Naive thymus-derived CD4-positive, alpha-beta T cell (primary cell): ENCODE results near the gene ATP11A. TPM values are rescaled to one million over a fixed set of nuclear protein-coding genes. Genes with fewer than 3 reads are reported as not detected.

ENCODE experiments used
- ATAC-seq: fragments of 150-1000 bp; cut with Tn5 transposase; 2 replicates; pipeline ENCODE4 v1.10.0; 2021; ENCODE audit warnings: mild to moderate bottlenecking, moderate library complexity
- CTCF ChIA-PET: fragments of 350-600 bp; sonication (Branson Sonifier 250); formaldehyde crosslinking; loops from one replicate; lab custom pipeline; 2021; ENCODE audit warnings: antibody characterized with exemption; lab: Charles Lee
- POLR2A ChIA-PET: fragments of 350-600 bp; sonication (Branson Sonifier 250); formaldehyde crosslinking; loops from one replicate; lab custom pipeline; 2021; ENCODE audit warnings: antibody characterized with exemption, inconsistent platforms; lab: Charles Lee
- DNase-seq, 9 donors: peaks; one replicate each; pipeline versions ENCODE4 v3.0.0 to v3.0.0-alpha.2; 2020 to 2022; ENCODE audit warnings: mixed read lengths in 1 of 9
- H3K27ac ChIP-seq: one replicate; pipeline ENCODE4 v1.7.0; 2013; ENCODE audit warnings: mild to moderate bottlenecking, low read depth, low read length, moderate library complexity
- H3K27me3 ChIP-seq, 2 donors: one replicate each; pipeline ENCODE4 v1.7.0; 2013; ENCODE audit warnings: low read length in 2 of 2, mild to moderate bottlenecking in 2 of 2, moderate library complexity in 2 of 2; ENCODE audit not compliant: control insufficient read depth in 2 of 2, insufficient read depth in 2 of 2
- H3K36me3 ChIP-seq, 3 experiments: 1 replicate in 2 of 3; 2 replicates in 1 of 3; pipeline ENCODE4 v1.7.0; 2013; ENCODE audit warnings: low read length in 3 of 3, mild to moderate bottlenecking in 3 of 3, moderate library complexity in 1 of 3; ENCODE audit not compliant: insufficient read depth in 3 of 3, control insufficient read depth in 2 of 3
- H3K4me1 ChIP-seq, 2 donors: one replicate each; pipeline ENCODE4 v1.7.0; 2013; ENCODE audit warnings: low read length in 2 of 2, mild to moderate bottlenecking in 2 of 2, moderate library complexity in 1 of 2; ENCODE audit not compliant: control insufficient read depth in 2 of 2, insufficient read depth in 2 of 2
- H3K4me3 ChIP-seq: 2 replicates; pipeline ENCODE4 v1.7.0; 2013; ENCODE audit warnings: mild to moderate bottlenecking, low read length
- H3K9me3 ChIP-seq, 3 experiments: 1 replicate in 2 of 3; 2 replicates in 1 of 3; pipeline ENCODE4 v1.7.0; 2013; ENCODE audit warnings: low read length in 3 of 3; ENCODE audit not compliant: control insufficient read depth in 2 of 3
- H3K27ac Mint-ChIP-seq, 9 donors: one replicate each; pipeline ENCODE4 v1.8.0; 2020 to 2022; ENCODE audit warnings: mixed read lengths in 9 of 9, mild to moderate bottlenecking in 8 of 9, moderate library complexity in 5 of 9, inconsistent platforms in 2 of 9
- H3K27me3 Mint-ChIP-seq, 5 donors: one replicate each; pipeline ENCODE4 v1.8.0; 2021 to 2022; ENCODE audit warnings: mixed read lengths in 5 of 5, mild to moderate bottlenecking in 1 of 5
- H3K36me3 Mint-ChIP-seq, 5 donors: one replicate each; pipeline ENCODE4 v1.8.0; 2020 to 2022; ENCODE audit warnings: mixed read lengths in 5 of 5, mild to moderate bottlenecking in 3 of 5, inconsistent platforms in 1 of 5
- H3K4me1 Mint-ChIP-seq, 7 donors: one replicate each; pipeline ENCODE4 v1.8.0; 2020 to 2022; ENCODE audit warnings: mixed read lengths in 7 of 7, mild to moderate bottlenecking in 3 of 7, inconsistent platforms in 1 of 7
- H3K4me3 Mint-ChIP-seq, 10 donors: one replicate each; pipeline ENCODE4 v1.8.0; 2020 to 2022; ENCODE audit warnings: mild to moderate bottlenecking in 10 of 10, mixed read lengths in 10 of 10, moderate library complexity in 6 of 10, inconsistent platforms in 2 of 10
- H3K9me3 Mint-ChIP-seq, 11 donors: one replicate each; pipeline ENCODE4 v1.8.0; 2020 to 2022; ENCODE audit warnings: mixed read lengths in 11 of 11, mild to moderate bottlenecking in 4 of 11, inconsistent platforms in 1 of 11, moderate library complexity in 1 of 11
- intact Hi-C, 2 donors: fragments of 100-400 bp; cut with micrococcal nuclease; formaldehyde crosslinking; loops; one replicate each; pipeline ENCODE4 v1.15.1; 2023
- polyA plus RNA-seq, 2 donors: library from polyadenylated mRNA; unstranded; fragments of 300-500 nt; fragmentation: Illumina TruSeq; gene quantifications; one replicate each; pipeline ENCODE4 v1.2.3, GENCODE V29; 2021
- total RNA-seq, 6 experiments: library from RNA in 5 of 6; stranded (reverse) in 5 of 6; gene quantifications; 1 replicate in 5 of 6; 2 replicates in 1 of 6; pipeline ENCODE4 v1.2.3 and lab custom pipeline; 2021 to 2026

ATP11A gene
- total and polyA plus RNA-seq, 7 experiments from 2014 or later: 4.3 to 111 (median 58.5) TPM

GRCh38 chr13:112890316-112891145 is 200.7 kb downstream of the ATP11A start:
- H3K27me3 ChIP-seq: peaks cover 0 to 6% of the 10 kb centered on the region in 2 donors
- CTCF ChIA-PET: no interaction called here
- no peaks in the 10 kb centered on the region for H3K36me3 ChIP-seq
- no peak for DNase-seq
- ATAC-seq: no peak
- Mint-ChIP-seq H3K9me3 (no peaks in the 10 kb centered on the region), H3K36me3 (no peaks in the 10 kb centered on the region), H3K27ac (no peak overlapping the region), H3K27me3 (peaks cover 0 to 22% (median 0%) of the 10 kb centered on the region in 5 donors), H3K4me1 (peaks cover 5 to 14% (median 7%) of the 10 kb centered on the region in 7 donors), H3K4me3 (no peak overlapping the region)
- H3K27ac ChIP-seq: no peak overlapping the region
- POLR2A ChIA-PET: no interaction called here
- H3K9me3 ChIP-seq: no peaks in the 10 kb centered on the region
- H3K4me1 ChIP-seq: peaks cover 0 to 14% of the 10 kb centered on the region in 2 donors
- H3K4me3 ChIP-seq: no peak overlapping the region
- intact Hi-C loops: no loop called here

- Histone ChIP-seq H3K36me3 (no peaks in the 10 kb centered on the region), H3K9me3 (no peaks in the 10 kb centered on the region), H3K27me3 (peaks cover 0 to 6% of the 10 kb centered on the region in 2 donors), H3K4me3 (no peak overlapping the region), H3K4me1 (peaks cover 0 to 14% of the 10 kb centered on the region in 2 donors), H3K27ac (no peak overlapping the region)
- H3K27me3 Mint-ChIP-seq: peaks cover 0 to 32% (median 0%) of the 10 kb centered on the region in 5 donors
- intact Hi-C loops: no loop called here
- H3K9me3 Mint-ChIP-seq: no peaks in the 10 kb centered on the region
- H3K4me1 Mint-ChIP-seq: peaks cover 5 to 14% (median 7%) of the 10 kb centered on the region in 7 donors
- no peaks in the 10 kb centered on the region for H3K36me3 Mint-ChIP-seq
- DNase-seq (no peak), ATAC-seq (no peak)
- H3K4me3 Mint-ChIP-seq: peak overlapping the region in 1 of 10 donors; percentile 23
- POLR2A ChIA-PET: no interaction called here
- H3K27ac Mint-ChIP-seq: peak overlapping the region in 1 of 9 donors; percentile 49
- CTCF ChIA-PET: no interaction called here
These were observed 201.9 kb downstream of the ATP11A start for GRCh38 chr13:112891477-112892401.

GRCh38 chr13:112892426-112893206 is 202.8 kb downstream of the ATP11A start:
- Histone ChIP-seq H3K9me3 (no peaks in the 10 kb centered on the region), H3K4me3 (no peak overlapping the region), H3K27me3 (peaks cover 0 to 6% of the 10 kb centered on the region in 2 donors), H3K4me1 (peaks cover 0 to 14% of the 10 kb centered on the region in 2 donors), H3K27ac (no peak overlapping the region), H3K36me3 (no peaks in the 10 kb centered on the region)
- H3K36me3 Mint-ChIP-seq: no peaks in the 10 kb centered on the region
- ChIA-PET POLR2A (no interaction called here), CTCF (no interaction called here)
- peak overlapping the region in 4 of 9 donors; percentile 41 to 58 (median 48) for H3K27ac Mint-ChIP-seq
- H3K27me3 Mint-ChIP-seq: peaks cover 0 to 32% (median 0%) of the 10 kb centered on the region in 5 donors
- H3K9me3 Mint-ChIP-seq: no peaks in the 10 kb centered on the region
- no peak for ATAC-seq
- peaks cover 5 to 14% (median 7%) of the 10 kb centered on the region in 7 donors for H3K4me1 Mint-ChIP-seq
- DNase-seq: no peak
- intact Hi-C loops: no loop called here
- H3K4me3 Mint-ChIP-seq: peak overlapping the region in 6 of 10 donors; percentile 3 to 54 (median 31)

- Mint-ChIP-seq H3K27ac (peak overlapping the region in 3 of 9 donors; percentile 24 to 58 (median 41)), H3K4me3 (peak overlapping the region in 7 of 10 donors; percentile 3 to 71 (median 39)), H3K9me3 (no peaks in the 10 kb centered on the region), H3K36me3 (no peaks in the 10 kb centered on the region), H3K4me1 (peaks cover 5 to 13% (median 7%) of the 10 kb centered on the region in 7 donors), H3K27me3 (peaks cover 0 to 32% (median 0%) of the 10 kb centered on the region in 5 donors)
- H3K9me3 ChIP-seq: no peaks in the 10 kb centered on the region
- ChIA-PET CTCF (no interaction called here), POLR2A (no interaction called here)
- intact Hi-C loops: no loop called here
- ATAC-seq (no peak), DNase-seq (no peak)
- H3K4me1 ChIP-seq: peaks cover 0 to 14% of the 10 kb centered on the region in 2 donors
- H3K27me3 ChIP-seq: peaks cover 0 to 6% of the 10 kb centered on the region in 2 donors
- no peak overlapping the region for H3K4me3 ChIP-seq
- no peak overlapping the region for H3K27ac ChIP-seq
- no peaks in the 10 kb centered on the region for H3K36me3 ChIP-seq
These were observed 203.3 kb downstream of the ATP11A start for GRCh38 chr13:112893207-112893569.

GRCh38 chr13:112893570-112894422 is 204.0 kb downstream of the ATP11A start:
- intact Hi-C loops: no loop called here
- ChIA-PET POLR2A (no interaction called here), CTCF (no interaction called here)
- Histone ChIP-seq H3K4me1 (peaks cover 0 to 14% of the 10 kb centered on the region in 2 donors), H3K27me3 (peaks cover 0 to 6% of the 10 kb centered on the region in 2 donors), H3K27ac (no peak overlapping the region), H3K36me3 (no peaks in the 10 kb centered on the region), H3K9me3 (no peaks in the 10 kb centered on the region), H3K4me3 (no peak overlapping the region)
- Mint-ChIP-seq H3K27ac (no peak overlapping the region), H3K36me3 (no peaks in the 10 kb centered on the region), H3K27me3 (peaks cover 0 to 32% (median 0%) of the 10 kb centered on the region in 5 donors), H3K4me3 (peak overlapping the region in 5 of 10 donors; percentile 16 to 71 (median 39)), H3K9me3 (no peaks in the 10 kb centered on the region), H3K4me1 (peaks cover 5 to 14% (median 7%) of the 10 kb centered on the region in 7 donors)
- peak in 5 of 9 donors; percentile 25 to 43 (median 37) for DNase-seq
- ATAC-seq: peak; percentile 72
